ENCODE measurements around the gene SEMA4B.
"Not testable (repeated sequence)": the region's sequence is repeated elsewhere in the genome, so short reads cannot be mapped to it uniquely, and the experiment has no call there.

The SEMA4B gene

DNA sequence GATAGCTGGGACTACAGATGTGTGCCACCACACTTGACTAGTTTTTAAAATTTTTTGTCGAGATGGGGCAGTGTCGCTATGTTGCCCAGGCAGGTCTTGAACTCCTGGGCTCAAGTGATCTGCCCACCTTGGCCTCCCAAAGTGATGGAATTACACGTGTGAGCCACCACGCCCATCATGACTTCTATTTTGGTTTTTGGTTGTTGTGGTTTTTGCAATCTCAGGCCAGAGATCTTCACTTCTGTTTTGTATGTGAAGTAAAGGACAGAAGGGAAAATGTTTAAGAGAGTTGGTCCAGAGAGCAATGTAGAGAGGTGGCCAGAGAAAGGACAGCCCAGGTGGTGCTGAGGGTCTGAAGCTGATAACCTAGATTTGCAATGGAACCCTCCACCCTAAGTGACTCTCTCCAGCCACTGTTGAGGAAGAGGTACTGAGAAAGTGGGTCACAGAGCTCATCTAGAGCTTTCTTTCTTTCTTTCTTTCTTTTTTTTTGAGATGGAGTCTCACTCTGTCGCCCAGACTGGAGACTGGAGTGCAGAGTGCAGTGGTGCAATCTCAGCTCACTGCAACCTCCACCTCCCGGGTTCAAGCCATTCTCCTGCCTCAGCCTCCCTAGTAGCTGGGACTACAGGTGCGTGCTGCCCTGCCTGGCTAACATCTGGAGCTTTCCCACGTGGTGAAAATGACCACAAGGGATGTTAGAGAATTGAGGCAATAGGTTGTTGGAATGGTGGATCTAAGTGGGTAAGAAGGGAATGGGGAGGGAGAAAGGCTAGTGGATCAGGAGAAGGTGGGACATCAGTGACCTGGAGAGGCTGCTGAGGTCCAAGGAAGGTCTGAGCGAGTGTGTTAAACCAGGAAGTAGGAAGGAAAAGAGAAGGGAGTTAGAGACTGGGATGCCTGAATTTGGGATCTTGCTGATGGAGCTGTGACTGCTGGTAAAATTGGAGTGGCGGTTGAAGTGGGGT, 22.4 kb upstream of the SEMA4B start:
- no peak for DNase-seq (ENCODE audit: low spot score)

GRCh38 chr15:90181776-90182175, 19.4 kb upstream of the SEMA4B start:
- DNase-seq (ENCODE audit: low spot score): no peak

DNA sequence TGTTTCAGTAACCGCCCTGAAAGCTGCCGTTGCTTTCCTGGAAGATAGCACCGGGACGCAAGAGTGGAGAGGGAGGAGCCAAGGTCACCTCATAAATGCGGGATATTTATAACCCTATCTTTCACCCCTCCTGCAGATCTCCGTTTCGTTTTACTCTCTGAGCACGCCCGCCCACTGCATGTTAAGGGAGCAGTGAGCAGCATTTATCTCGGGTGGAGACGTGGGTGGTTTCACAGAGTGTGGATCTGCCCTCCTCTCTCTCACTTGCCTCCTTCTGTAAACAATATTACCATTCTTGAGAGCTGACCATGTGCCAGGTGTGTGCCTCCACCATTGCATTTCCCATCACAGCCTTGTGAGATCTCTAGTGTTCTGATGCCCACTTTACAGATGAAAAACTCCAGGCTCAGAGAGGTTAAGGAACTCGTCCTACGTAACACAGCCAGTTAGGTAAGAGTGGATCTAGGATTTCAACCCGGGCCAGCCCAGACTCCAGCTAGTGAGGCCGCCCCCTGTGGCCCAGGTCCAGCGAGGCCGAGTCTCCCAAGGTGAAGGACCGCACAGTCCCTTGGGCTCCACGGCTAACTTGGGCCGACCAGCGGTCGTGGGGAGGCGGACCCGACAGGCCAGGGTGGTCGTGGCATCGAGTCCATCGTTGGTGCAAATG, 16.9 kb upstream of the SEMA4B start:
- DNase-seq (ENCODE audit: low spot score): no peak

GRCh38 chr15:90184786-90185704, 16.1 kb upstream of the SEMA4B start:
- peak; percentile 81 for DNase-seq (ENCODE audit: low spot score)

- DNase-seq (ENCODE audit: low spot score): no peak
Observed at GRCh38 chr15:90187257-90187868, 13.8 kb upstream of the SEMA4B start.

- DNase-seq (ENCODE audit: low spot score): not testable (repeated sequence)
Observed at GRCh38 chr15:90188065-90188464, 13.1 kb upstream of the SEMA4B start.

DNA sequence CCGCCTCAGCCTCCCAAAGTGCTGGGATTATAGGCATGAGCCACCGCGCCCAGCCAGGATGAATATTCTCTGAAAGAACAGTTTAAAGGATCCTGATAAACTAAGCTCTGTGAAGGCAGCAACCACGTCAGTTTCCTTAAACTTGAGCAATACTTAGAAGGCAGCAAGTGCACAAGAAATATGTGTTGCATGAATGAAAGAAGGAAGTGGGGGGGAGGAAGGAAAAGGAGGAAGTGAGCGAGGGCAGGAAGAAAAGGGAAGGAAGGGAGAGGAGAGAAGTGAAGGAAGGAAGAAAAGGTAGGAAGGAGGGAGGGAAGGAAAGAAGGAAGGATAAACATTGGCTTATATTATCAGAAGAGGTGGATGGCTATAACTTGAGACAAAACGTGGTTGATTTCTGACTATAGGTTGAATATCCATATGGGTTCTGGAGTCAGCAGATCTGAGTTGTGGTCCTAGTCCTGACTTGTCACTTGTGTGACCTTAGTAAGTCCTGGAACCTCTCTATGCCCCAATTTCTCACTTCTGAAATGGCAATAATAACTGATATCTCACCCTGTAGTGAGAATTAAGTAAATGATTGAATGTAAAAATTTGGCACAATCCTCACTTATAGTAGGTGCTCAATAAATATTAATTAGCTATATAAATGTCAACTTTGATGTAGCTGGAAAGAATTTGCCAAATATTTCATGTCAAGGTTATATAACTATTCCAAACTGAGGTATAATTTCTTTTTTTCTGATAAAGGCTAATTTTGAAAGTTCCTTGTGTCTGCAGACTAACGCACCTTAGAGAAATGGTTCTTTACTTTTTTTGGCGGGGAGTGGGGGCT, 12.0 kb upstream of the SEMA4B start:
- no peak for DNase-seq (ENCODE audit: low spot score)

GRCh38 chr15:90189781-90190467, 11.2 kb upstream of the SEMA4B start:
- no peak for DNase-seq (ENCODE audit: low spot score)

- DNase-seq (ENCODE audit: low spot score): no peak
Observed at GRCh38 chr15:90190606-90191343, 10.4 kb upstream of the SEMA4B start.

DNA sequence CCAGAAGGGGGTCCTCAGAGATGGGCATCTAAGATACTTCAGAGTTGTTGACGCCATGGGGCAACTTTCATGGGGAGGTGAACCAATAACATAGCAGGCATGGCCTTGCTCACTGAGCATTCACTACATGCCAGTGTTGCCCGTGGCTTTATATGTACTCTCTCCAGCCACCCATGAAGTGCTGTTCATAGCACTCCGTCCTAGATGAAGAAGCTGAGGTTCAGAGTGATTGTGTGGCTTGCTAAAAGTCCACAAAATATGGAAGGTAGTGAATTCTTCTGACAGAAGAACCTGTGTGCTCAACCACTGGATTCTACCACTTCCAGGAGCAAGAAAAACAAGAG, 9.8 kb upstream of the SEMA4B start:
- DNase-seq (ENCODE audit: low spot score): no peak

GRCh38 chr15:90191794-90192509, 9.2 kb upstream of the SEMA4B start:
- DNase-seq (ENCODE audit: low spot score): no peak

DNA sequence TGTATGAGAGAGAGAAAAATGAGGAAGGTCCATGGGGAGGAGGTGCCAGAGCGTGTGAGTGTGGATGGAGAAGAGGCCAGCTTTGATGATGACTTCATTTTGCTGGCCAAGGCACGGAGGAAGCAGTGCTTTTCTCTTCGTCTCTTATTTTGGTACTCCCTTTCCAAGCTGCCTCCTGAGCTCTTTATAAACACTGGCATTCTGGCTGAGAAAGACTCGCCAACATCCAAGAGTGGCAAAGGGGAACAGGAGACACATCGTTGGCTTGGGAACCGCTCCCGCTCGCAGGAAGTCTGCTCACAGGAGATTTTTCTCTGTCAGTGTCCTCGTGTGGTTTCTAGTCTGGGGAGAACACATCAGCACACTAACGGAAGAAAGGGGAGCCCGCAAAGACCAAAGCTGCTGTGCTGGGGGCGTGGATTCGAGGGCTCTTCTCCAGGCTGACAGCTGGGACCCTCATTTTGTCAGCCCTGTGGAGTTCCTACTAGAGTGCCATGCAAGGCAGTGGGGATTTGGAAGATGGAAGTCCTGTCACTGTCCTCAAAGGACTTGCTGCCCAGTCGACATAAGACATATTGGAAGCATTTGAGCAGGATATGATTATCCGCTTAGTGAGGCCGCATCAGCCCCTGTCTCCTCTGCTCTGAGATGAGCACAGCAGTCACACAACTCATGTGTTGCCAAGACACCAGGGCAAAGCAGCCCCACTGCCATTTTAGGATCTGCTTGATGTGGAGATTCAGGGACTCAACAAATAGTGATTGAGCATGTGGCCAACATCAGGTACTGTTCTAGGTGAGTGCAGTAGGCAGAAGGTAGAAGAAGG, 8.0 kb upstream of the SEMA4B start:
- no peak for DNase-seq (ENCODE audit: low spot score)

DNA sequence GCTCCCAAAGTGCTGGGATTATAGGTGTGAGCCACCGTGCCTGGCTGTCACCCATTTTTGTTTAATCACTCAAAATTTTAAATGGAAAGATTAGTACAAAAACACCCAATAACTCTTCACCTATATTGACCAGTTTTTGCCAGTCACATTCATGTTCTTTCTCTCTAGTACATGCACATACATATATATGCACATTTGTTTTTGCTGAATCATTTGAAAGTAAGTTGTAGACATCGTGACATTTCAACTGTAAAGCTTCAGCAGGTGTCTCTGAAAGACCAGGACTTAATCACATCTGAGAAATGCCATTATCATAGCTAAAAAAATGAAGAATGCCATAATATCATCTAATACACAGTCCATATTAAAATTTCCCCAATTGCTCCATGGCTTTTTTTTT, 6.5 kb upstream of the SEMA4B start:
- DNase-seq (ENCODE audit: low spot score): no peak

- no peak for DNase-seq (ENCODE audit: low spot score)
Observed at GRCh38 chr15:90200534-90201129, 498 bp upstream of the SEMA4B start.

- no peak for DNase-seq (ENCODE audit: low spot score)
Observed at GRCh38 chr15:90201944-90202375, 830 bp downstream of the SEMA4B start.

- no peak for DNase-seq (ENCODE audit: low spot score)
Observed at GRCh38 chr15:90202929-90203328, 1.8 kb downstream of the SEMA4B start.

DNA sequence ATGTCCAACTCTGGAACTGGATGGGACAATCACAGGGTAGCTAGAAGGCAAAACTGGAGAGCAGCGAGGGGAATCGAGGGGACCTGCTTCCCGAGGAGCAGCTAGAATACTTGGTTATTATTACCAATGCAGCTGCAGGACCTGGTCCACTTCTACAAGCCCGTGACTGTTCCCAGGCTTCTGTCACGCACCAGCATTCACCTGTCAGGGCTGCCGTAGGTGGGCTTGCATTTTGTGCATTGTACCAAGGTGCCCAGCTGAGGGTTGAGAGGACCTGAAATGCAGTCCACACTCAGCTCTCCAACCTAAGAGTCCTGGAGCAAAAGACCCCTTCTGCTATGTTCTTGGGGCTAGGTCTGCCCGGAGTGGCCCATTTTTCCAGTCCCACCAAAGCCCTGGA, 2.3 kb downstream of the SEMA4B start:
- no peak for DNase-seq (ENCODE audit: low spot score)

- DNase-seq (ENCODE audit: low spot score): no peak
Observed at GRCh38 chr15:90203922-90204321, 2.8 kb downstream of the SEMA4B start.
